Activated CD4-positive, alpha-beta T cell treated with anti-CD3 and anti-CD28 coated beads for 24 hours (primary cell): ENCODE results near the gene UXS1.
A peak's percentile ranks its signal among the peaks of the same experiment; 100 is the strongest.

Experiments used
- DNase-seq, 2 donors: peaks; one replicate each; pipeline ENCODE4 v3.0.0-alpha.2; 2020; ENCODE audit warnings: low read depth in 2 of 2

Gene UXS1

GRCh38 chr2:106113361-106113966, 80.6 kb downstream of the UXS1 start:
- DNase-seq, result no peak

- no peak for DNase-seq
Observed at GRCh38 chr2:106111882-106112571, 82.1 kb downstream of the UXS1 start.

GRCh38 chr2:106109675-106110424, 84.3 kb downstream of the UXS1 start:
- DNase-seq, result no peak

GRCh38 chr2:106108791-106109190, 85.3 kb downstream of the UXS1 start:
- DNase-seq, result no peak

GRCh38 chr2:106108351-106108750, 85.8 kb downstream of the UXS1 start:
- DNase-seq, result no peak

GRCh38 chr2:106107509-106108131, 86.5 kb downstream of the UXS1 start:
- peak in 1 of 2 donors; percentile 36 for DNase-seq

- DNase-seq, result no peak
Observed at GRCh38 chr2:106106622-106107508, 87.2 kb downstream of the UXS1 start.

- DNase-seq, result no peak
Observed at GRCh38 chr2:106105151-106105922, 88.8 kb downstream of the UXS1 start.

- peak; percentile 38 to 46 for DNase-seq
Observed at GRCh38 chr2:106104332-106105062, 89.6 kb downstream of the UXS1 start.

- no peak for DNase-seq
Observed at GRCh38 chr2:106099691-106100090, 94.4 kb downstream of the UXS1 start.

- no peak for DNase-seq
Observed at GRCh38 chr2:106098664-106099063, 95.4 kb downstream of the UXS1 start.

GRCh38 chr2:106098081-106098480, 96.0 kb downstream of the UXS1 start:
- no peak for DNase-seq

GRCh38 chr2:106097038-106098000, 96.8 kb downstream of the UXS1 start:
- DNase-seq, result no peak

- no peak for DNase-seq
Observed at GRCh38 chr2:106096299-106097037, 97.6 kb downstream of the UXS1 start.

GRCh38 chr2:106095478-106096298, 98.4 kb downstream of the UXS1 start:
- peak; percentile 38 to 46 for DNase-seq

GRCh38 chr2:106094131-106094841, 99.8 kb downstream of the UXS1 start:
- no peak for DNase-seq
